ENCODE results near the gene TMEM128.
"Not testable (repeated sequence)": the region's sequence is repeated elsewhere in the genome, so short reads cannot be mapped to it uniquely, and the experiment has no call there.

TMEM128 gene, protein sequence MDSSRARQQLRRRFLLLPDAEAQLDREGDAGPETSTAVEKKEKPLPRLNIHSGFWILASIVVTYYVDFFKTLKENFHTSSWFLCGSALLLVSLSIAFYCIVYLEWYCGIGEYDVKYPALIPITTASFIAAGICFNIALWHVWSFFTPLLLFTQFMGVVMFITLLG

DNA sequence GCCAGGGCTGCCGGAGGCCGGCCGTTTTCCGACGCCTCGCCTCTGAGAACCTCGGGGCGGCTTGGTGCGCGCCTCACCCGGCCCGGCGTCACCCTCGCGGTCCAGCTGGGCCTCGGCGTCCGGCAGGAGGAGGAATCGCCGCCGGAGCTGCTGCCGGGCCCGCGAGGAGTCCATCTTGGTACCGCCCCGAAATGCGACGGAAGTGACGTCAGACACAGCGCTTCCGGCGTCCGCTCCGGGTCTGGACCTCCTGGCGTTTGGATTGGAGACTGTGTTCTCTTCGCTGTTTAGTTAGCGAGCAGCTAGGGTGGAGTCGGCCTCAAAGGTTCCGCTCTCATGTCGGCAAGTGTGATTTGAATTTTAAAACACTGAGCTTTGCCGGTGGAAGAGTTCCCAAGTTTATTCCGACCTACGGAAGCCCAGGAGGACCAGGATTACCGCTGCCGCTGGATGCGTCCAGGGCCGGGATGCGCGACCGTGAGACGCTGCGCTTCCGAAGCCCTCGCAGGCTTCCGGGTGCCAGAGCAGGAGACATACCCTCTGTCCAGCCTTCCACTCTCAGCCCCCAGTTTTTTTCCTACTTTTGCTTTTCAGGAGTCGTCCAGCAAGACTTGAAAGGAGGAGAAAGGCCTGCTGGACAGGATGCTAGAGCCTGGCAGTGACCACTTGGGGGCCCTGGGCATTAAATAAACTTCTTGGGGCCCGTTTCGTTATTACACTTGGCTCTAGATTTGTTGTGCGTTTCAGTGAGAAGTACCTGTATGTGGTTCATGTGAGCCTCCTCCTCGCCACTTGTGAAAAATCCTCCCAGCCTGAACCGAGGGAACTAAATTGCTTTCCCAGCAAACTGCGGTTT is at the start of gene TMEM128:
Gene TMEM128, minus strand, starts transcription at position 195 of the 856 bp plus-strand sequence. Its CDS starts 21 bp downstream, at position 174.
- DNase-seq: peak; percentile 16

DNA sequence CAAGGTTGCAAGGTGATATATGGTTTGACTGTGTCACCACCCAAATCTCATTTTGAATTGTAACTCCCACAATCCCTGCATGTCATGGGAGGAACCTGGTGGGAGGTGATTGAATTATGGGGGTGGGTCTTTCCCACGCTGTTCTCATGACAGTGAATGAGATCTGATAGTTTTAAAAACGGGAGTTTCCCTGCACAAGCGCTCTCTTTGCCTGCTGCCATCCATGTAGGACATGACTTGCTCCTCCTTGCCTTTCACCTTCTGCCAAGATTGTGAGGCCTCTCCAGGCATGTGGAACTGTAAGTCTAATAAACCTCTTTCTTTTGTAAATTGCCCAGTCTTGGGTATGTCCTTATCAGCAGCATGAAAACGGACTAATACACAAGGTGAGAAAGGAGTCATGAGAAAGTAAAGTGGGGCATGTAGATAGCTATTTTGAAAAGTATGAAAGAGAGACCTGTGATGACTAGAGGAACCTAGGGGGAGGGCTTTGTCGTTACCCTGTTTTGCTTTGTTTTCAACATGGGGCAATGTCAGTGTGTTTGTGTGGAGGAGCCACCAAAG is 48.3 kb upstream of the TMEM128 start:
- DNase-seq: no peak

DNA sequence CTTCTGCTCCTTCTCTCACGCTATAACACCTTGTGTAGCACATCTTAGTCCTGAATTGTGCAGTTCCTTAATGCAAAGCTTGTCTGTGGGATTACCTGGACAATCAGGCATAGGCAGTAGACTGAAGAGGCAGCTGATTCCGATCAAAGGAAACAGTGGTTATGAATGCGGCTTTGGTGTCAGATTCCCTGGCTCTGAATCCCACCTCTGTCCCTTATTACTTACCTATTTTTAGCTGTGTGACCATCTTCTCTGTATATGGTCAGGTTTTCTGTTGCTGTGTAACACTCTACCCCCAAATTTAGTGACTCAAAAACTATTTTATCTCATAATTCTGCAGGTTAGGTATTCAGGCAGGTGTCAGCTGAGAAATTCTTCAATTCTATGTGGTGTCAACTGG is 45.3 kb upstream of the TMEM128 start:
- no peak for DNase-seq

DNA sequence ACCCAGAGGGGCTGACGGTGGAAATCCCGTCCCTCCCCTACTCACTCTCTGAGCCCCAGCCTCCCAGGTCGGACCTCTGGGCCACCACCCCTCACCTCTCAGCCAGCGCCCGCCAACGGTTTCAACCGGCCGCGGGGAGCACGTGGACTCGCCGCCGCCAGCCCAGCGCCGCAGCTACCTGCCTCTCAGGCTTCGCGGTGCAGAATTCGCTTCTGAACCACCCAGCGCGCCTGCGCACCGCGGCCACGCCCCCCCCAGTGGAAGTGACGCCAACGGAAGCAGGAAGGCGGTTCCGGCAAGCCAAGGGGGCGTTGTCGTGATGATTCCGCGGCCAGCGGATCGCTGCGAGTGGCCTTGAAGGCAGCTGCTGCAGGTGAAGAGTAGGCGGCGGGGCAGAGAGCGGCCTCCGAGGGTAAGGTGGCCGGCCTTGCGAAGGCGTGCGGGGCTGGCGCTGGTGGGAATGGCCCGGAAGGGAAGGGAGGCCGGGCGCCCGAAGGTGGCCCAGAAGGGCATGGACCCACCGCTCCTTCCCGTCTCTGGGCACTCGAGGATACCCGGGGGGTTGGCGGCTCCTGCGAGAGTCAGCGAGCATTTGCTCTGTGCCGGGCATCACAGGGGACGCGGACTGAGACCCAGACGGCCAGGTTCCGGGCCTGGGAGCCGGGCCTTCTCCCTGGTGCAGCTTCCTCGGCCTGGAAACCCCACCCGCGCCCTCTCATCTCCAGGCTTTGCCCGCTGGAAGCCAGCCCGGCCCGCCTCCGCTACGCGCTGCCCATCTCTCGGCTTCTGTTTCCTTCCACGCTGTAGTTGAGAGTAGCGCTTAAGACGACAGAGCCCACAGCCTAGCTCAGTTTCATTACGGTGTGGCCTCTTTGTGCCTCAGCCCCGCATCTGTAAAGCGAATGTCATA is 42.2 kb upstream of the TMEM128 start, which contains the start of the genes LYAR and ZBTB49:
Gene LYAR, minus strand, starts transcription at position 214 of the 910 bp plus-strand sequence. CDS start 6,412 bp downstream, outside the sequence.
Gene ZBTB49, plus strand, starts transcription at position 311 of the 910 bp plus-strand sequence. CDS start 9,695 bp downstream, outside the sequence.
- no peak for DNase-seq

DNA sequence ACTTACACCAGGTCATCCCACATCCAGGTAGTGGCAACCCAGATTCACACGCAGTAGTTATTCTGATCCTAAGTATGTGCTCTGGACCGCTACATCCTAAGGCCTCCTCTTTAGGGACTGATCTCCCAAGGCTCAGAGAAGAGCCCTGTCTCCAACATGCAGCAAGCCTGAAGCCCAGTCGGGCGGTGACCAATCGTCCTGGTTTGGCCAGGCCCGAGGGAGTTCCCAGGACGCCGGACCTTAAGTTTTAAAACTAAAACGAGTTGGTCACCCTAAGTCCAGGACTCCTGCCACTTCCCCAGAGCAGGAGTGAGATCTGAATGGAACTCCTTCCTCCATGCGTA is 41.5 kb upstream of the TMEM128 start:
- no peak for DNase-seq

DNA sequence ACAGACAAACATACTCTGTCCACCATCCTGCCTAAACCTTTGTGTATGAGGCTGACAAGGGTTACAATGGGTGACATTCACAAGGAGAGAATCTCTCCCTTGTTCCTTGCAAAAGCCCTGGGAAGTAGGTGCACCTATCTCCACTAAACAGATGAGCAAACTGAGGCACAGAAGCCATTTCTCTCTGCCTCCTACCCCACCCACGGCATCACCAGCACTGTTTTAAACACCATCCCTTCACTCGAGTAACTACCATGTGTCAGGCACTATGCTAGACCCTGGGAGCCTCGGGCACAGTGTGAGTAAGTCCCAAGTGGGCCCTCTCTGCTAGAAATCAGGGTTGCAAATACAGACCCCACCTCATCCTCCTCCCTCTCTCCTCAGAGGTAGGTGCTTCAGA is 41.0 kb upstream of the TMEM128 start:
- DNase-seq: no peak

DNA sequence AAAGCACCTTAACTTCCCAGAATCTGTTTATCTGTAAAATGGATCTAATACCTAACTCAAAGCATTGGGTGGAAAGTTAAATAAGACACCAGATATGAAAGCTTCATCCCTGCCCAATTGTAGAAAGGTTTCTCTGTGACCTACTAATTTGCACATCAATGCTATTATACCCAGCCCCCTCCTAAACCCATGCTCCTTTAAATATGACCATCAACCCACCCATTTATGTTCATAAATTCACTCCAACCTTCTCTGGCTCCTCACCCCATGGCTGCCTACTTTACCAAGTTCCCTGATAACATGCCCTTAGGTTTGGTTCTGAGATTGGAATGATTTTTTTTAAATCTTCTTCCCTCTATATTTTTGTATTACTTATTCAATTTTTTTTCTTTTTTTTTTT is 40.1 kb upstream of the TMEM128 start:
- no peak for DNase-seq

DNA sequence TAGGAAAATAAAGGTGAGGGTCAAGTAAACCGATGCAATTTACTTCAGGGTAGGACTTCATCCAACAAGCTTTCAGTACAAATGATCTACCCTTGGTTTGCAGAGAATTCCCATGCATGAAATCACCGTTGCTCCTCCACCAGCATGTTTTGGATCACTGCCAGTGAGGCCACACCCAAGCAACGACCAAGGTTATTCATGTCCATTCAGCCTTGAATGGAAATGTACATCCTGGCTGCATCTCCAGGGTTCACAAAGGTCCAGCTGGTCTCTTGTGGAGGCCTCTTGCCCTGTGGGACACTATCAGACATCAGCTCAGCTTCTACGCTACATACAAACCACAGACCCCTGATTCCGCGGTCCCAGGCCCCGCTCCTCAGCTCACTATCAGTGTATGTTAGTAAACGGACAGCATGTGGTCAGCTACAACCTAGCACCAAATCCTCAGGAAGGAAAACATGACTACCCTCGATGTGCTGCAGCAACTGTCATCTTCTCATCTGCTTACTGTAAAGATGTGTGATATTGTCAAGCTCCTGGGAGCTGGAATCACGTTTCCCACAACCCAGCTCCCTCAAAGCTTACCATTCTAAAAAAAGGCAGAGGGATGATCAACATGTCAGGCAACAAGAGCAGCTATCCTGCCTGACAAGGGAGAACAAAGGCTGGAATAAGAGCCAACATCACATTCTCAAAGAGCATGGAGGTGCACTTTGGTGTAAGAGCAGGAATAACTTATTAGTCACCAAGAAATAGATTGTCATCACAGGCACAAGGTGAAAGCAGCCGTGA is 37.0 kb upstream of the TMEM128 start:
- no peak for DNase-seq

DNA sequence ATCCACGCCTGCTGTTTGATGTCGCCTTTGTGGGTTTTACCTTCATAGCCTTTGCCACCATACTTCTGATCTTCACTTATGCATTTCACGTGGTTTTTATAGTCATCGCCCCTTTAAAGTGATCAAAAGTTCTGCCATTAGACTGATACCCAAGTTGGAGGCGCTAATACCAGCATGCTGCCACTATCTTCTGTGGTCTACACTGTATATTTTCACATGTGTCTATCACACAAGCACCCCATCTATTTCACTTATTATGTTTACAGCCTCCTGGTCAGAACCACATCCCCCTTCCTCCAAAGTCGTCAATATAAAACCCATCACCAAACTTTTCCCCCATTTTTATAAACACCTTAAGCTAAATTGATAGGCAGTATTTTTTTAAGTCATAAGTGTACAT is 33.8 kb upstream of the TMEM128 start:
- no peak for DNase-seq

DNA sequence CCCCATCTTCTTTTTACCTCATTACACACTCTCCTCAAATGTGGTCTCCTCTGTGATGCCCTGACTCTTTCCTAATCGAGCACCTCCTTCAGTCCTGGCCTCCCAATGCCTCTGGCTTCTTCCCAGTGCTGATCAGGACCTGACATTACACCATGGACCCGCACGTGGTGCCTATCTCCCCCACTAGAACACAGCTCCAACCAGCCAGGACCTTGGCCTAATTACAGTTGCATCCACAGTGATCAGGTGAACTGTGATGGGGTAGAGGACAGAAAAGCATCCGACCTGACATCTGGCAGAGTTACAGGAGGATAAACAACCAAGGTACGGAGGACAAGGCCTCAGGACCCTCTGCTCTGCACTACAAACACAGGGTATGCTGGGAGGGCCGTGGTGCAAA is 29.5 kb upstream of the TMEM128 start:
- DNase-seq: no peak

DNA sequence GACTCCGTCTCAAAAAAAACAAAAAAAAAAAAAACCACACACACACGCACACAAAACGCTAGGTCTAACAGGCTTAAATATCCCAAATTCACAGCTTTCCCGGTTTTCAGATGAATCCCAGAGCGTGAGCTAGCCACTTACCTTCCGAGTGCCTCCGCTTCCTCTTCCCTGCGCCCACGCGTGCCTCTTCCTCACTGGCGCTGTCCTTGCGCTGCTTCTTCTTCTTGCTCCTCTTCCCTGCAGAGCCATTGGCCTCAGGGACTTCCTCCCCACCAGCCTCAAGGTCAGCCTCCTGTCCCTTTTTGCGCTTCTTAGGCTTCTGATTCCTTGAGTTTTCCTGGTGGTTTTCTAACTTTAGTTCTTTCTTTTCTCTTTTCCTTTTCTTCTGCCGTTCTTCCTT is 26.2 kb upstream of the TMEM128 start:
- no peak for DNase-seq

DNA sequence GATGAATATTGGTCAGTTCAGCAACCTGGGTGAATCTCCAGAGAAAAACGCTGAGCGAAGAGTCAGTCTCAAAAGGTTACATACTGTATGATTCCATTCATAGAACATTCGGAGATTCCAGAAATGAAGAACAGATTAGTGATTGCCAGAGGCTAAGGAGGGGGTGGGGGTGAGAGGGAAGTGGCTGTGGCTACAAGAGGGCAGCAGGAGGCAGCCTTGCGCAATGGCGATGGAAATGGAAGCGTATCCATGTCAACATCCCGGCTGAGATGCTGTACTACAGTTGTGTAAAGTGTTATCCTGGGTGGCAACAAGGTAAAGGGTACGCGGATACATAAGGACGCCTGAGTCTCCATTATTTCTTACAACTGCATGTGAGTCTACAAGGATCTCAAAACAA is 23.9 kb upstream of the TMEM128 start:
- no peak for DNase-seq

DNA sequence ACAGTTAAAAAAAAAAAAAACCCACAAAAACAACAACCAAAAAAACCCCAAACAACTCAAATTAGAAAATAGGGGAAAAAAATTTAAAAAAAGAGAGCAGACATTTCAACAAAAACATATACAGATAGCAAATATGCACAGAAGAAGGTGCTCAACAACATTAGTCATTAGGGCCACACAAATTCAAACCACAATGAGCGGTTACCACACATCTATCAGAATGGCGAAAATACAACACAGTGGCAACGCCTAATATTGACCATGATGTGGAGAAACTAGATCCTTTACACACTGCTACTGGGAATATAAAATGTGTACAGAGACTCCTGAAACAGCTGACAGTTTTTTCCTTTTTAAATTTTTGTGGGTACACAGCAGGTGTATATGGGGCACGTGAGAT is 22.5 kb upstream of the TMEM128 start:
- no peak for DNase-seq

DNA sequence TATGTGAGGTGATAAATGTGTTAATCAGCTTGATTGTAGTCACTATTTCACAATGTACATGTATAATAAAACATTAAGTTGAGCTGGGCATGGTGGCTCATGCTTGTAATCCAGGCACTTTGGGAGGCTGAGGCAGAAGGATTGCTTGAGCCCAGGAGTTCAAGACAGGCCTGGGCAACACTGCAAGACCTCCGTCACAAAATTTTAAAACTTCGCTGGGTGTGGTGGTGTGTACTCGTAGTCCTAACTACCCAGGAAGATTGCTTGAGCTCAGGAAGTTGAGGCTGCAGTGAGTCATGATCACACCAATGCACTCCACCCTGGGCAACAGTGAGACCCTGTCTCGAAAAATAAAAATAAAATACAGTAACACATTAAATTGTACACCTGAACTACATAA is 21.8 kb upstream of the TMEM128 start:
- no peak for DNase-seq

DNA sequence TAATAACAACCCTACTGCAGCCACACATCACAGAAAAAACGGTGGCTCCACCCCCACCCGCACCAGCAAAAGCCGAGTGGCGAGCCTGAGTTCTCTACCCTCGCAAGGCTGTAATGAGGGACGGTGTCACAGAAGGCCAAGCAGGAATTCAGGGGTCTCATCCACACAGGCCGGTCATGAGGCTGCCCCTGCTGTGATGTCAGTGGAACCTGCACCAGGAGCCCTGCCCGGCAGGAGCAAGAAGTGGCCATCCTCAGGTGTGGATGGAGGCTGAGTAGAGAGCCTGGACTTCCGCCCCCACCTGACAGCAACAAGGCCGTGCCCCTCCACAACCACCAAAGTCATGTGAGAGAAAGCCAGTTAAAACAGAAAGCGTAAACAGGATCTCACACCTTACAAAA is 21.3 kb upstream of the TMEM128 start:
- DNase-seq: no peak

DNA sequence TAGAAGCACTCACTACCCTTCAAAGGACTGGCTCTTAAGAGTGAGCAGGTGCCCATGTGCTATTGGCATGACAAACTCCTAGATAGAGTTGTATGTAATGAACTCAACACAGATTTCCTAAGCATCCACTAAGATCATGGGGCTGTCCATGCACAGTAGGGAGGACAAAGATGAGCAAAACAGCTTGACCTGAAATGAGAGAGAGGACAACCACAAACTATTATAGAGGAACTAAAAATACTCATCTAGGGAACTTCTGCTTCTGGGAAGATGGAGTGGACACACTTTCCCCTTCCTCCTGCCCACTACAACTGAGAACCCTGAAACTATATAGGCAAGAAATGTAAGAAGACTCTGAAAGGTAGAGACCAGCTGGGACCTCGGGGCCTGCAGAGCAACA is 20.8 kb upstream of the TMEM128 start:
- no peak for DNase-seq

DNA sequence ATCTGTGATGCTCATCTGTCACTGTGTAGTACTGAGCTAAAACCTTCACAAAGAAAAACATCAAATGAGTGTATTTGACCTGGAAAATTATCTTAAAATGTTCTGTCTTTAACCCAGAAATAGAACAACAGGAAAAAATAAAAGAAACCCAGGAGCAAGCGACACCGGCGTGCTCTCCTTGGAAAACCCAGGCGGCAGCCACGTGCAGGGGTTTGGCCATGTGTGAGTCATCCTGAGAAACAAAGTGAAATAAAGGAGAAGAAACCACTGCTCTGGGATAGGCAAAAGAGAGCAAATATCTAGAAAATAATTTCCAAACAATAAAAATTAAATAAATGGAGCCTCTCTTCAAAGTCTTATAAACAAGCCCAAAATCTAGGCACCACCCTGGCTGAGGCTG is 20.0 kb upstream of the TMEM128 start:
- DNase-seq: no peak

DNA sequence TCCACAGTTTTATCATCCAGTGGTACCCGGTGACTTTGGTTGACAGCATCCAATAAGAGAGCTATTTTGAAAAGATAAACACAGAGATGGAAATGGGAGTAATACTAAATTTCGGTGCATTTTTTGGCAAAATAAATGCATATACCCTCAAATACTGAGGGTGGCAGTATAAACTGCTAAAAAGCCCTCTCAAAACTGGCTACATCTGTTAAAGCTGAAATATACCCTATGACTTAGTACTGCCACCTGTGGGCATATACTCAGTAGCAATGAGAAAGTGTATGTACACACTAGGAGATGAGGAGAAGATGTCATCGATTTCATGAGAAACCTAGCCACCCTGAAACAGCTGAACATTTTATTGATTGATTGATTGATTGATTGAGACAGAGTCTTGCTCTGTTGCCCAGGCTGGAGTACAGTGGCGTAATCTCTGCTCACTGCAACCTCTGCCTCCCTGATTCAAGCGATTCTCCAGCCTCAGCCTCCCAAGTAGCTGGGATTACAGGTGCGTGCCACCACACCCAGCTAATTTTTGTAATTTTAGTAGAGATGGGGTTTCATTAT is 12.2 kb upstream of the TMEM128 start:
- no peak for DNase-seq

DNA sequence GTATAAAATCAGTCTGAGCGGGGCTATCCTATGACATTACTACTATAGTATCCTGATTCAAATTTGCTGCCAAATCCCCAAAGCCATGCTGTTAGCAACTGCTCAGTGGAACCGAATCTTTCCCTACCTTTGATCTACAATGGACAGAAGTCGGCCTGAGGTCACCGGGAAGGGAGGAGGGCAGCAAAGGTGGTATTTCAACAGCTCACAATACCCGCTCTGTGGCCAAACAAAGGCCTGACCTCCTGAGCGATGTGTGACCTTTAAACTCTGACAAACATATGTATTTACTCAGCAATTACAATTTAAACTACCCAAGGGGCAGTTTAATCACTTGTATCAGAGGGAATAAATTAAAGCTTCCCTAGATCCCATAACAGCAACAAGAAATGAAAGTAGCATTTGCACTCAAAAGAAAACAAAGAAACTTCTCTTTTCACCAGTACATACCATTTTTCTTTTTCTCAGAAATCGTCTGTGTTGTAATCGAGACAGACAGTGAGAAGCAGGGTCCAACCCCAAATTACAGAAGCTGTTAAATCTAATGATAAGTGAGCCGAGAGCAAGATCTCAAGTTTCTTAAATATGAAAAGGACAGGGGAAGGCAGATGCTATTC is 11.6 kb upstream of the TMEM128 start:
- no peak for DNase-seq

DNA sequence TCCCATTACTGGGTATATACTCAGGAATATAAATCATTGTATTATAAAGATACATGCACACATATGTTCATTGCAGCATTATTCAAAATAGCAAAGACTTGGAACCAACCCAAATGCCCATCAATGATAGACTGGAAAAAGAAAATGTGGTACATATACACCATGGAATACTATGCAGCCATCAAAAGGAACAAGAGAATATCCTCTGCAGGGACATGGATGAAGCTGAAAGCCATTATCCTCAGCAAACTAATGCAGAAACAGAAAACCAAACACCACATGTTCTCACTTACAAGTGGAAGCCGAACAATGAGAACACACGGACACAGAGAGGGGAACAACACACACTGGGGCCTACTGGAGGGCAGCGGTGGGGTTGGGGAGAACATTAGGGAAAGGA is 9.7 kb upstream of the TMEM128 start:
- not testable (repeated sequence) for DNase-seq

DNA sequence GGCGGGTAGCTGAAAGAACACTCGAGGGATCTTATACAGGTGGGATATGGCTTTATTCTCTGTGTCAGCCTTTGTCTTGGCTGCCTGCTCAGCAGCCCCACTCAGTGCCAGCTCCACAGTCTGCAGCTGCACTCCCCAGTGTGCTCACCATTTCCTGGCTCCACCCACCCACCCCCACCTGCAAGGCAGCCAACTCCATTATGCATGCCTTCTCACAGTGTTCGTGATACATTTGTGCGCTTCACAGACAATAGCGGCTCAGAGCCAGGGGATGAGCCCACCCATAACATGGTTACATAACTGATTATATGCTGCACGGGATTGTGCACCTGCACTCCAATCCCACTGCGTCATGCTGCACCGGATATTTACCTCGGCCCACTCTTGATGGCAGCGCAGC is 8.8 kb upstream of the TMEM128 start:
- no peak for DNase-seq

All from NCI-H748 treated with DMSO at 0.1 percent for 48 hours (cell line).